NCI-H146 treated with DMSO at 0.1 percent for 48 hours (cell line): ENCODE data around the gene ATF7.

Source experiments
- DNase-seq: peaks from one replicate; lab custom pipeline; 2025; ENCODE audit not compliant: unreplicated experiment; lab: John Stamatoyannopoulos, UW

Gene ATF7

GRCh38 chr12:53532021-53532420 is 94.2 kb downstream of the ATF7 start:
- DNase-seq: no peak

DNA sequence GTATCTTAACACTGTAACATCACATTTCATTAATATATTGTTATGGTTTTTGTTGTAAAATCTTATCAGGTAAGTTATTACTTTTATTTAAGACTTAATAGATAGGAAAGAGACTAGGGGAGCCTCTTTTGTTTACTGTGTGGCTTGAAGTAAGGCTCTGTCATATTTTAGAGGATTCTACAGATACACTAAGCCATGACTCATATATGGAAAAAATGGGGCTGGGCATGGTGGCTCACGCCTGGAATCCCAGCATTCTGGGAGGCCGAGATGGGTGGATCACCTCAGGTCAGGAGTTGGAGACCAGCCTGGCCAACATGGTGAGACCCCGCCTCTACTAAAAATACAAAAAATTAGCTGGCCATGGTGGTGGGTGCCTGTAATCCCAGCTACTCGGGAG is 95.3 kb downstream of the ATF7 start:
- no peak for DNase-seq

DNA sequence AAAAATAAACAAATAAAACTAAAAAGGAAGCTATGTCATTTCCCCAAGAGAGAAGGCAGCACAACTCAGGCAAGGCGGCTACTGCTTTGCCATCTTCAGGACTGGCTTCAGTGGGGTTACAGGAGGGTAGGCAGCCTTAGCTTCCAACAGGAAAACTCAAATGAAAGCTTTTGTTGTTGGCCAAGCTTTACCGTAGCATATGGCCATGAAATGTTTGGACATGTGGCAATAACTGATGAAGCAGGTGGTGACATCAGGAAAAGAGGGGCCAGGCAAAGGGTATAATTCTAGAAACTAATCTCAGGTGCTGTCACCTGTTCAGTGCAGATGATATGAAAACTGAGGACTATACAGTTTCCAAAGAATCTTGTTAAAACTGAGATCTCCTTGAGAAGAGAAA is 96.1 kb downstream of the ATF7 start:
- no peak for DNase-seq

GRCh38 chr12:53524476-53524875 is 101.7 kb downstream of the ATF7 start:
- DNase-seq: no peak

GRCh38 chr12:53523131-53523530 is 103.1 kb downstream of the ATF7 start:
- no peak for DNase-seq

DNA sequence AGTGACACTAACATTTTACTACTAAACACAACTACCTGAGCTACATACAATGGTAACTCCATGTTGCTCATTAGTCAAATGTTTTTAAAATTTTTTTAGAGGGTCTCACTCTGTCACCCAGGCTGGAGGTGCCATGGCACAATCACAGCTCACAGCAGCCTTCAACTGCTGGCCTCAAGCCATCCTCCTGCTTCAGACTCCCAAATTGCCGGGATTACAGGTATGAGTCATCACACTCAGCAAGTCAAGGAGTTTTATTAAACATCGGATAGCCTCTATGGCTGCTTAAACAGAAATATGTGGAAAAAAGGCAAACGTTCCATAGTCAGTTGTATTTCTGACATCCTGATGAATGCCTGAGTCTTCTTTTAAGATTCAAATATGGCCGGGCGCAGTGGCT is 107.8 kb downstream of the ATF7 start:
- no peak for DNase-seq

DNA sequence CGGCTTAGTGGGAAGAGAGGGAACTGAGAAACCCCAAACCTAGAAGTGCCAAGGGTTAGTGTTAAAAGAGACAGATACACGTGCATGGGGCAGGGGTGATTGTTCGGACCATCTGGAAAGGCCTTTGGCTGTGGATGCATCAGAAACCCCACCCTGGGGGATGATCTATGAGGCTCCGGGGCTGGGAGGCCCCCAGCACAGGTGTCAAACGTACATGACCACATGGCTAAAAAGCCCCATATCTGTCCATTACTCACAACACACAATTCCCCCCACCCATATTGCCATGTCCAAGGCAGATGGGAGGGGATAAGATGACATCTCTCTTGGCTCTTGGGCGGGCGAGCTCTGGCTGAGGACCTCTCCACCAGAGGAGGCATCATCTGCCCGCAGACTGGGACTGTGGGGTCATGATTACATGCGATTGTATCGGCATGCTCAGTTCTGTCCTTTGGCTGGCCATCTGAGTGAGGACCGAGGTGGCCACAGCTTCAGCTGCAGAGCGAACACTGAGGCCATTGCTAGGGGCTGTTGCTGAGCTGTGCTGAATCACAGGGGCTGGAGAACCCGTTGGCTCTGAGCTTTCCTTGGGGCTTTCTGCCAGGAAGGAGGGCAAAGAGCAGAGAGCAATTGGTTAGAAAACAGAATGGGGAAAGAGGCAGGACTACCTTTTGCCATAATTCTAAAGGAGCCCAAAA is 109.3 kb downstream of the ATF7 start:
- DNase-seq: no peak

DNA sequence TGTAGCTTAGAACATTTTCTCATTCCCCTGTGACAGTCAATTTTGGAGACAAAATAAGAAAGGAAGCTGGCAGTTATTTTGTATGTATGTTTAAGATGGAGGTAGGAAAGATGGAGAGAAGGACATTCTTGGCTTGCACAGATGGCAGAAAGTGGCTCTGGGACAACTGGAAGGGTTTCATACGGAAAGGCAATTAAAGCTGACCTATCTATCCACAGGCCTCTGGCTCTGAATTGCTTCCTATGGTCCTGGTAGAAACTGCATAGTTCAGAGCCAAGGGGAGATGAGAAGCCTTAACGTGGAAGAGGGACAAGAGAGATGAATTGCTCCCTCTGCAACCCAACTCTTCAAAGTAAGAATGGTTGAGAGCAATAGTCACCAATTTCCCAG is 110.9 kb downstream of the ATF7 start:
- no peak for DNase-seq

- no peak for DNase-seq
Observed at GRCh38 chr12:53514628-53515290, 111.4 kb downstream of the ATF7 start.

DNA sequence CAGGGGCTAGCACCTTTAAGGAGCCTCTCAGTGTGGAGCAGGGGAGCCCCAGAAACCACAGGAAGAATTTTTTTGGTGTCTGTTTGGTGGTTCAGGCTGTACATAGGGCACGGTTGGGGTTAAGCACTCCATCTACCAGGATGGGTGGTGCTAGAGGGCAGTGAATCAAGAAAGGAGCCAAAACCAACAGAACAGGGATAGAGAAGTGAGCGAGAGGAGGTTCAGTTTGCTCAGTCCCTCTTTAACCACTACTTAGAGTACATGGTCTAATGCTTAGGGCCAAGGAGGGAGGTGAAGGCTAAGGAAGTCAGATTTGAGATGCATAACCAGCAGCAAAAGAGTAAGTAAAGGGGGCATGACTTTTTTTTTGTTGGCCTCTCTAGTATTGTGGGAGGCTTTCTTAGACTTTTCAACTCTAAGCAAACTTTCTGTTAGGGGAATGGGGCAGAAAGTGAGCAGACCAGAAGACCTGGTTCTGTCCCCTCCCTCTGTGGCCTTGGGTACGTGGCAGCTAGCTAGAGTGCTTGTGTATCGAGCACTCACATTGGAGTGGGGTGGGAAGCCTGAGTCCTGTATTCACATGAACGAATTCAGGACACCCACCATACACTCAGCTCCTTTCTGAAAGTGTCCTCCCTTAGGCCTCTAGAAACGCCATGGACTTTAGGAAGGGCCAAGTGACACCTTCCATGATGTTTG is 112.3 kb downstream of the ATF7 start:
- DNase-seq: no peak

DNA sequence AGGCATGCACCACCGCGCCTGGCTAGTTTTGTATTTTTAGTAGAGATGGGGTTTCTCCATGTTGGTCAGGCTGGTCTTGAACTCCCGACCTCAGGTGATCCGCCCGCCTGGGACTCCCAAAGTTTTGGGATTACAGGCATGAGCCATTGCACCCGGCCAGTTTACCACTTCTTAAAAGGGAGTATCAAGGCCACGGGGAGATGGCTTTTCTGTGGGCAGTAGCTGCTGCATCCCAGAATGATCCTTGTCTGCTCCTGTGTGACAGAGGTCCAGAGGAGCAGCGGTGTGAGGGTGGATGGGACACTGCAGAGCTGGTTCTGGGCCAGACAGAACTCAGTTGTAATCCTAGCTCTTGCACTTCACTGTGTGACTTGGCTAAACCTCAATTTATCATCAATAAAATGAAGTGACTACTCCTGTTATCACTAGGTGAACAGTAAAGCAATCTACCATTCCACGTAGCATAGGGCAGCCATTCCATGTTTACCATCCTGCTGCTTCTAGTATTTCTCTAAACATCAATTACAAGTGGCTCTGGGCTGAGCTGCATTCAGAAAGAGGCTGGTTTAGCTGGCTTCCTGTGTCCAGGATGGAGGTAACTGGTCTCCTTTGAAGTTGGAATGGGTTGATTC is 115.9 kb downstream of the ATF7 start:
- no peak for DNase-seq

GRCh38 chr12:53508534-53509170 is 117.5 kb downstream of the ATF7 start:
- DNase-seq: peak; percentile 81

DNA sequence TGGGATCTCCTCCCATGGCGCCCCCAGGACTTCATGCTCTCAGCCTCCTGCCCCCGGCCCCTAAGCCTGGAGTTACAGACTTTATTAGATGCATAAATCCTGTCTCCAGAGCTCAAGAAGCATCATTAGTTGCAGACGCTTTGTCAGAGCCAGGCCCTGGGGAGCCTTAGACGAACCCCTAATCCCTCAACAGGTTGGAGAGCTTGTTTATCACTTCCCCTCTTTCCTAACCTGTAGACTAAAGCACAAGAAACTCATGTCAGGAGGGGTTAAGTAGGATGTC is 118.6 kb downstream of the ATF7 start:
- DNase-seq: no peak

DNA sequence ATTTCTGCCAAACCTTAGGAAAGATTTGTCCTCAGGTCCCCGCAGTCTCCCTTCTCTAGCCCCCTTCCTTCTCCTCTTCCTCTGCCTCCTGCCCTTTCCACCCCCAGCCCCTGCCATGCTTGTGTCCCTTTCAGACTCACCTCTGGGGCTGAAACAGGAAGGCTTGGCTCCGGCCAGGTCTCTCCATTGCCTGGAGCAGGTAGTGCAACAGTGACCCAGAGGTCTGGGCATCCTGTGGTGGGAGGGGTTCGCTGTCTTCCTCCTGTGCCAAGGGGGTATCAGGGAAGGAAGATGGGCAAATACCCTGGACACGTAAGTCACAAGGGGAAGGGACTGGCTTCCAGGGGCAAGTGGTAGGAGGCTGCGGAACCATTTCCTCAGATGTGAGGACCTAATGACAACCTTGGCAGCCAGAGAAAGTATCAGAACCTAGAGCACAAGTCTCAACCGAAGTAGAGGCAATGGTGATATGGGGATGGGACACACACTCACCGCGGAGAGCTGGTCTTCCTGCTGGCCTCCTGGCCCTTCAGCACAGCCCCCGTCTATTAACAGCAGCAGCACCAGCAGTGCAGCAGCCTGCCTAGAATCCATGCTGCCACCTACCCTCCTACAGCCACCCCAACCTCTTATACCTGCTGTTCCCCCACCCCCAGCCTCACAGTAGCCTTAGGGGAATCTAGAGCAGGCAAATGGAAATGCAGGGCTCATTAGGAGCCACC is 119.1 kb downstream of the ATF7 start, which contains the start of gene NPFF:
NPFF (minus strand) TSS at position 604 of the 722 bp plus-strand sequence; CDS start at position 594, 10 bp downstream.
- no peak for DNase-seq

GRCh38 chr12:53506450-53506785 is 119.8 kb downstream of the ATF7 start:
- DNase-seq: no peak

GRCh38 chr12:53505555-53506449 is 120.4 kb downstream of the ATF7 start:
- DNase-seq: no peak

- DNase-seq: no peak
Observed at GRCh38 chr12:53505086-53505485, 121.1 kb downstream of the ATF7 start.

DNA sequence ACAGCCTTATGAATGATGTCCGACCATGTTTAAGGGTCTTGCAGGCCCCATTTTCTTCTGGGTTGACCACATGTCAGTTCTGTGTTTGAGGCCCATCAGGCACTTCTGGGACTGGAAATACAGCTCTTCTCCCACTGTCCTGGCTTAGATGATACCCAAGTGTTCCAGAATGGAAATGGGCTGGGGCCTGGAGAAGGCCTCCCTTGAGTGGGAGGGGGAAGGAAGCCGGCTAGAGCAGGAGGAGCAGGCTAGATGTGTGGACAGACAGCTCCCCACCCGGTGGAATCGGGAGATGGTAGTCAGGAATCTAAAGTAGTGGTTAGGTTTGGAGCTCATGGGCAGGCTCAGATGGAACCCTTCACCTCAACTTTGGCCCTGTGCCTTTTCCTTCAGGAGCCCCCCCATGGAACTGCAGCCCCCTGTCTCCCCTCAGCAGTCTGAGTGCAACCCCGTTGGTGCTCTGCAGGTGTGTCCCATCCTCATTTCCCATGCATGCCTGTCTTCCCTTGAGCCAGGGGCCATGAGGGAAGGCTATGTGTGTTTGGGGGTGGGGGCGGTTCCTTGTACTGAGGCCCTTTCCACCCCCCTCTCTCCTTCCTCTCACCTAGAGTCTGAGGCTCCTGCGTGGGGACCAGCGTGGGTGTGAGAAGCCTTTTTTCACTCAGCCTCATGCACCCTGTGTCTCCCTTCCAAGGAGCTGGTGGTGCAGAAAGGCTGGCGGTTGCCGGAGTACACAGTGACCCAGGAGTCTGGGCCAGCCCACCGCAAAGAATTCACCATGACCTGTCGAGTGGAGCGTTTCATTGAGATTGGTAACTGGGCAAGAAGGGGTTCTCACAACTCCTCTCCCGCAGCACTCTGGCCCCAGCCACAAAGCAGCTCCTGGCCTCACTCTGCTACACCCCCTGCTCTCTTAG is 121.9 kb downstream of the ATF7 start:
- no peak for DNase-seq
